ENCODE measurements around the gene TM2D3. TPM values are rescaled to one million over a fixed set of nuclear protein-coding genes. Genes with fewer than 3 reads are reported as not detected.

Gene TM2D3
- total and polyA plus RNA-seq, 2 donors from 2014 or later = 47.9 to 48.7 TPM

GRCh38 chr15:101642361-101642760 is 9.8 kb downstream of the TM2D3 start:
- intact Hi-C loops (cut with DNase I) = no loop called here
- peaks cover 0 to 17% (median 0%) of the 10 kb centered on the region in 3 donors for H3K4me1 ChIP-seq (ENCODE audit: control insufficient read depth in 2 of 3, insufficient read depth in 2 of 3, low read depth in 1 of 3, low read length in 3 of 3)
- no peaks in the 10 kb centered on the region for H3K9me3 ChIP-seq (ENCODE audit: control insufficient read depth in 2 of 3, insufficient read depth in 1 of 3, low read length in 3 of 3)
- H3K27ac ChIP-seq (ENCODE audit: low read depth in 2 of 2, low read length in 2 of 2) = peak overlapping the region in 1 of 2 donors; percentile 70
- DNase-seq (peak in 3 of 5 donors; percentile 46 to 57 (median 53)), FAIRE-seq (no peak)
- no peak for TF ChIP-seq CTCF (IDR thresholded peaks at IDR 0.05; ENCODE audit: borderline replicate concordance, extremely low read depth, insufficient read depth)
- H3K27me3 ChIP-seq (ENCODE audit: control insufficient read depth, insufficient read depth, low read length) = no peaks in the 10 kb centered on the region
- no peak overlapping the region for H3K9ac ChIP-seq (ENCODE audit: low read length in 3 of 3)
- peak overlapping the region in 1 of 3 donors; percentile 20 for H3K4me3 ChIP-seq (ENCODE audit: low read length in 3 of 3)
- peaks cover 12 to 40% (median 31%) of the 10 kb centered on the region in 3 donors for H3K36me3 ChIP-seq (ENCODE audit: control insufficient read depth in 2 of 3, insufficient read depth in 3 of 3, low read length in 3 of 3)

- H3K36me3 ChIP-seq (ENCODE audit: control insufficient read depth in 2 of 3, insufficient read depth in 3 of 3, low read length in 3 of 3) = peaks cover 9 to 40% (median 29%) of the 10 kb centered on the region in 3 donors
- H3K9ac ChIP-seq (ENCODE audit: low read length in 3 of 3) = no peak overlapping the region
- peaks cover 0 to 17% (median 0%) of the 10 kb centered on the region in 3 donors for H3K4me1 ChIP-seq (ENCODE audit: control insufficient read depth in 2 of 3, insufficient read depth in 2 of 3, low read depth in 1 of 3, low read length in 3 of 3)
- peak; percentile 62 for FAIRE-seq
- H3K9me3 ChIP-seq (ENCODE audit: control insufficient read depth in 2 of 3, insufficient read depth in 1 of 3, low read length in 3 of 3) = no peaks in the 10 kb centered on the region
- peak overlapping the region in 1 of 2 donors; percentile 70 for H3K27ac ChIP-seq (ENCODE audit: low read depth in 2 of 2, low read length in 2 of 2)
- DNase-seq = peak in 2 of 5 donors; percentile 78 to 86
- intact Hi-C loops (cut with DNase I) = no loop called here
- no peak for TF ChIP-seq CTCF (IDR thresholded peaks at IDR 0.05; ENCODE audit: borderline replicate concordance, extremely low read depth, insufficient read depth)
- no peaks in the 10 kb centered on the region for H3K27me3 ChIP-seq (ENCODE audit: control insufficient read depth, insufficient read depth, low read length)
- H3K4me3 ChIP-seq (ENCODE audit: low read length in 3 of 3) = no peak overlapping the region
Observed at GRCh38 chr15:101641894-101642293, 10.3 kb downstream of the TM2D3 start.

GRCh38 chr15:101641129-101641764 is 10.9 kb downstream of the TM2D3 start:
- peak; percentile 92 for FAIRE-seq
- intact Hi-C loops (cut with DNase I) = no loop called here
- H3K9ac ChIP-seq (ENCODE audit: low read length in 3 of 3) = peak overlapping the region in 2 of 3 donors; percentile 17 to 20
- no peak overlapping the region for H3K27ac ChIP-seq (ENCODE audit: low read depth in 2 of 2, low read length in 2 of 2)
- peaks cover 0 to 17% (median 0%) of the 10 kb centered on the region in 3 donors for H3K4me1 ChIP-seq (ENCODE audit: control insufficient read depth in 2 of 3, insufficient read depth in 2 of 3, low read depth in 1 of 3, low read length in 3 of 3)
- TF ChIP-seq CTCF (IDR thresholded peaks at IDR 0.05; ENCODE audit: borderline replicate concordance, extremely low read depth, insufficient read depth) = peak; percentile 90
- H3K4me3 ChIP-seq (ENCODE audit: low read length in 3 of 3) = peak overlapping the region in 1 of 3 donors; percentile 36
- peak in 4 of 5 donors; percentile 83 to 91 (median 87) for DNase-seq
- H3K27me3 ChIP-seq (ENCODE audit: control insufficient read depth, insufficient read depth, low read length) = no peaks in the 10 kb centered on the region
- H3K9me3 ChIP-seq (ENCODE audit: control insufficient read depth in 2 of 3, insufficient read depth in 1 of 3, low read length in 3 of 3) = no peaks in the 10 kb centered on the region
- H3K36me3 ChIP-seq (ENCODE audit: control insufficient read depth in 2 of 3, insufficient read depth in 3 of 3, low read length in 3 of 3) = peaks cover 9 to 40% (median 24%) of the 10 kb centered on the region in 3 donors
